IMR-90 (cell line): ENCODE results near the gene ABCC3. TPM values are rescaled to one million over a fixed set of nuclear protein-coding genes. Genes with fewer than 3 reads are reported as not detected.

Experiments
- ATAC-seq: fragments of 200-7000 bp; cut with Tn5 transposase; 2 replicates; pipeline ENCODE4 v1.9.1; 2020; ENCODE audit warnings: low read depth, mild to moderate bottlenecking, moderate library complexity
- BruUV-seq: library from RNA; stranded (reverse); fragments of 400-500 nt; replicated peaks from 2 replicates; lab custom pipeline; 2021; lab: Mats Ljungman, UMichigan
- CTCF ChIA-PET: fragments of 300-600 bp; formaldehyde crosslinking; extraction: SDS; loops from one replicate; lab custom pipeline; 2021; ENCODE audit warnings: antibody characterized with exemption; lab: Yijun Ruan, JAX
- POLR2A ChIA-PET: fragments of 300-600 bp; sonication (Branson Sonifier 250); formaldehyde crosslinking; loops from one replicate; lab custom pipeline; 2022; ENCODE audit warnings: antibody characterized with exemption; ENCODE audit not compliant: unreplicated experiment; lab: Charles Lee
- DNase-seq: peaks from one replicate; pipeline ENCODE4 v3.0.0; 2013
- H2AFZ ChIP-seq: replicated peaks from 2 replicates; pipeline ENCODE3; 2013; ENCODE audit warnings: low read length, mild to moderate bottlenecking; ENCODE audit not compliant: poor library complexity
- H2AK5ac ChIP-seq: 2 replicates; pipeline ENCODE4 v1.6.1; 2013; ENCODE audit warnings: low read depth, low read length, inconsistent platforms
- H2AK9ac ChIP-seq: replicated peaks from 2 replicates; pipeline ENCODE3; 2013; ENCODE audit warnings: mild to moderate bottlenecking, low read depth, low read length, moderate library complexity; ENCODE audit not compliant: poor library complexity
- H2BK120ac ChIP-seq: 2 replicates; pipeline ENCODE4 v1.6.1; 2013; ENCODE audit warnings: low read depth, low read length, inconsistent platforms
- H2BK15ac ChIP-seq: 3 replicates; pipeline ENCODE4 v1.6.1; 2013; ENCODE audit warnings: low read depth, low read length, inconsistent platforms
- H2BK20ac ChIP-seq: 2 replicates; pipeline ENCODE4 v1.6.1; 2013; ENCODE audit warnings: low read depth, mild to moderate bottlenecking, inconsistent platforms, low read length, moderate library complexity
- H2BK5ac ChIP-seq: 2 replicates; pipeline ENCODE4 v1.6.1; 2013; ENCODE audit warnings: mild to moderate bottlenecking, low read depth, low read length, inconsistent platforms; ENCODE audit not compliant: poor library complexity, severe bottlenecking
- H3K14ac ChIP-seq: replicated peaks from 2 replicates; pipeline ENCODE4 v1.6.1; 2013; ENCODE audit warnings: low read depth, low read length, inconsistent platforms
- H3K18ac ChIP-seq: 2 replicates; pipeline ENCODE4 v1.6.1; 2013; ENCODE audit warnings: low read depth, low read length, control low read depth
- H3K23ac ChIP-seq: 2 replicates; pipeline ENCODE4 v1.6.1; 2013; ENCODE audit warnings: low read depth, low read length, inconsistent platforms
- H3K27ac ChIP-seq: 2 replicates; pipeline ENCODE4 v1.5.1; 2013; ENCODE audit warnings: mild to moderate bottlenecking, control low read depth, low read length; ENCODE audit not compliant: insufficient read depth
- H3K27me3 ChIP-seq: 2 replicates; pipeline ENCODE4 v1.6.1; 2013; ENCODE audit warnings: low read length; ENCODE audit not compliant: control insufficient read depth, insufficient read depth
- H3K36me3 ChIP-seq: 2 replicates; pipeline ENCODE4 v1.6.1; 2013; ENCODE audit warnings: low read length, mixed read lengths; ENCODE audit not compliant: control insufficient read depth, insufficient read depth
- H3K4ac ChIP-seq: 2 replicates; pipeline ENCODE4 v1.6.1; 2013; ENCODE audit warnings: low read depth, low read length, inconsistent platforms
- H3K4me1 ChIP-seq: 2 replicates; pipeline ENCODE4 v1.6.1; 2013; ENCODE audit warnings: low read length, mixed read lengths; ENCODE audit not compliant: control insufficient read depth, insufficient read depth
- H3K4me2 ChIP-seq: 2 replicates; pipeline ENCODE4 v1.6.1; 2013; ENCODE audit warnings: low read depth, mild to moderate bottlenecking, control low read depth, low read length, moderate library complexity
- H3K4me3 ChIP-seq: 2 replicates; pipeline ENCODE4 v1.5.1; 2013; ENCODE audit warnings: low read depth, mild to moderate bottlenecking, control low read depth, low read length, moderate library complexity; ENCODE audit not compliant: insufficient read depth
- H3K56ac ChIP-seq: 2 replicates; pipeline ENCODE4 v1.6.1; 2013; ENCODE audit warnings: low read length, inconsistent platforms; ENCODE audit not compliant: insufficient read depth; ENCODE audit errors: extremely low read depth
- H3K79me1 ChIP-seq, 2 experiments: 2 replicates each; pipeline ENCODE4 v1.6.1; 2013; ENCODE audit warnings: low read length in 2 of 2, inconsistent platforms in 1 of 2, low read depth in 1 of 2
- H3K9ac ChIP-seq: 2 replicates; pipeline ENCODE4 v1.6.1; 2013; ENCODE audit warnings: low read depth, low read length, control low read depth
- H3K9me1 ChIP-seq: 2 replicates; pipeline ENCODE4 v1.6.1; 2013; ENCODE audit warnings: low read length, inconsistent platforms; ENCODE audit not compliant: insufficient read depth
- H3K9me3 ChIP-seq: 2 replicates; pipeline ENCODE4 v1.6.1; 2013; ENCODE audit warnings: low read length; ENCODE audit not compliant: control insufficient read depth, insufficient read depth
- H4K20me1 ChIP-seq: 2 replicates; pipeline ENCODE4 v1.6.1; 2013; ENCODE audit warnings: low read length, inconsistent platforms; ENCODE audit not compliant: insufficient read depth
- H4K5ac ChIP-seq: 2 replicates; pipeline ENCODE4 v1.6.1; 2013; ENCODE audit warnings: mild to moderate bottlenecking, low read depth, low read length, control low read depth
- H4K8ac ChIP-seq, 2 experiments: 2 replicates each; pipeline ENCODE4 v1.6.1; 2013; ENCODE audit warnings: low read depth in 2 of 2, low read length in 2 of 2, control low read depth in 1 of 2, inconsistent platforms in 1 of 2
- H4K91ac ChIP-seq: 2 replicates; pipeline ENCODE4 v1.6.1; 2013; ENCODE audit warnings: low read depth, low read length, inconsistent platforms; ENCODE audit not compliant: insufficient read depth
- BHLHE40 ChIP-seq: fragments of 150-350 bp; IDR thresholded peaks from 2 replicates; pipeline ENCODE4 v1.6.1; 2016; ENCODE audit warnings: mild to moderate bottlenecking, low read depth, low read length
- CEBPB ChIP-seq: IDR thresholded peaks from 2 replicates; pipeline ENCODE4 v1.6.1; 2012; ENCODE audit warnings: low read depth, low read length, improper control_type of control experiment
- CHD1 ChIP-seq: IDR thresholded peaks from 2 replicates; pipeline ENCODE4 v1.6.1; 2012; ENCODE audit warnings: low read depth, low read length, improper control_type of control experiment
- CTCF ChIP-seq: conservative IDR thresholded peaks from 2 replicates; pipeline ENCODE4 v1.5.1; 2012; ENCODE audit warnings: mild to moderate bottlenecking, low read depth, low read length, improper control_type of control experiment
- ELK1 ChIP-seq: fragments of 150-350 bp; IDR thresholded peaks from 2 replicates; pipeline ENCODE4 v1.6.1; 2016; ENCODE audit warnings: low read depth, mild to moderate bottlenecking, low read length, moderate library complexity, borderline replicate concordance
- FOS ChIP-seq: fragments of 150-350 bp; IDR thresholded peaks from 2 replicates; pipeline ENCODE4 v1.6.1; 2016; ENCODE audit warnings: low read depth, low read length
- MAFK ChIP-seq: IDR thresholded peaks from 2 replicates; pipeline ENCODE4 v1.6.1; 2012; ENCODE audit warnings: low read depth, low read length, improper control_type of control experiment
- MAZ ChIP-seq: IDR thresholded peaks from 2 replicates; pipeline ENCODE4 v1.6.1; 2012; ENCODE audit warnings: low read depth, mild to moderate bottlenecking, low read length, improper control_type of control experiment, moderate library complexity, borderline replicate concordance
- POLR2A ChIP-seq: IDR thresholded peaks from 2 replicates; pipeline ENCODE4 v1.6.1; 2012; ENCODE audit warnings: mild to moderate bottlenecking, low read depth, low read length
- RAD21 ChIP-seq: IDR thresholded peaks from 2 replicates; pipeline ENCODE4 v1.6.1; 2012; ENCODE audit warnings: low read length, improper control_type of control experiment
- RCOR1 ChIP-seq: IDR thresholded peaks from 2 replicates; pipeline ENCODE4 v1.6.1; 2012; ENCODE audit warnings: mild to moderate bottlenecking, low read length, improper control_type of control experiment; ENCODE audit not compliant: insufficient replicate concordance
- RFX5 ChIP-seq: IDR thresholded peaks from 2 replicates; pipeline ENCODE4 v1.8.0; 2012; ENCODE audit warnings: low read depth, mild to moderate bottlenecking, low read length, moderate library complexity
- SMC3 ChIP-seq: fragments of 150-350 bp; IDR thresholded peaks from 2 replicates; pipeline ENCODE4 v1.6.1; 2016; ENCODE audit warnings: low read depth, mild to moderate bottlenecking, antibody characterized with exemption, low read length, moderate library complexity
- USF2 ChIP-seq: fragments of 150-350 bp; IDR thresholded peaks from 2 replicates; pipeline ENCODE4 v1.6.1; 2017; ENCODE audit warnings: mild to moderate bottlenecking, antibody characterized with exemption, low read length, low read depth
- WGBS, 2 experiments: methylation state at CpG; one replicate each; pipeline versions ENCODE4 v1.1.5 to v1.1.7; 2013; ENCODE audit warnings: missing lambda C conversion rate in 2 of 2; ENCODE audit not compliant: insufficient read length in 1 of 2; ENCODE audit errors: extremely low coverage in 2 of 2; 5-methylcytosine and 5-hydroxymethylcytosine counted together
- dilution Hi-C: fragments of 300-500 bp; cut with HindIII; formaldehyde crosslinking; loops from one replicate; pipeline ENCODE4 v1.14.3; 2018; ENCODE audit warnings: low sequenced_read_pairs; ENCODE audit not compliant: unreplicated experiment
- in situ Hi-C: fragments of 300-500 bp; cut with MboI; formaldehyde crosslinking; loops from 3 replicates; pipeline ENCODE4 v1.14.3; 2019; ENCODE audit warnings: low sequenced_read_pairs, inconsistent platforms, mixed read lengths
- intact Hi-C: fragments of 100-400 bp; cut with micrococcal nuclease; formaldehyde crosslinking; loops from 2 replicates; pipeline ENCODE4 v1.10.0; 2022
- polyA plus RNA-seq, 3 experiments: library from polyadenylated mRNA; depleted of rRNA; stranded (reverse); fragments of >200 nt; gene quantifications; 2 replicates each; pipeline ENCODE4 v1.2.3, GENCODE V29; 2012; ENCODE audit warnings: low replicate concordance in 1 of 3
- total RNA-seq: library from RNA; depleted of rRNA; stranded (reverse); fragments of >200 nt; gene quantifications from 2 replicates; pipeline ENCODE4 v1.2.3, GENCODE V29; 2012

The ABCC3 gene
- total and polyA plus RNA-seq, 2 of the 4 experiments (the other 2 are of a cell fraction) = 3.2 to 6.6 TPM

- CTCF ChIA-PET = no interaction called here
- BruUV-seq = no TSS peak
- H3K9me3 ChIP-seq = no peaks in the 10 kb centered on the region
- no peaks in the 10 kb centered on the region for H3K79me1 ChIP-seq
- 68% methylated on average over 12 of the region's 18 CpGs; no CpG with 5 or more reads in 1 of the 2 experiments for WGBS, 2 experiments
- no peaks in the 10 kb centered on the region for H3K36me3 ChIP-seq
- no peak overlapping the region for H3K27ac ChIP-seq
- H3K4me2 ChIP-seq = no peak overlapping the region
- POLR2A ChIA-PET = no interaction called here
- H2BK120ac ChIP-seq = no peak overlapping the region
- ATAC-seq = peak; percentile 37; the same call in 1 of the 2 replicates
- no peaks in the 10 kb centered on the region for H4K20me1 ChIP-seq
- no peak for DNase-seq
- H2AK5ac ChIP-seq = no peak overlapping the region
- H3K23ac ChIP-seq = no peak overlapping the region
- no peak overlapping the region for H3K9ac ChIP-seq
- H3K9me1 ChIP-seq = 0 out of 2 replicates have a peak, but pooled peaks cover 5% of the 10 kb centered on the region
- H2BK5ac ChIP-seq = no peak overlapping the region
- no peak overlapping the region for H4K5ac ChIP-seq
- in situ Hi-C loops = no loop called here
- intact Hi-C loops = no loop called here
- H4K8ac ChIP-seq = no peak overlapping the region
- dilution Hi-C loops = no loop called here
- no peak overlapping the region for H3K56ac ChIP-seq
- no peak overlapping the region for H2BK15ac ChIP-seq
- H2BK20ac ChIP-seq = no peak overlapping the region
- no peak overlapping the region for H4K91ac ChIP-seq
- peaks cover 48% of the 10 kb centered on the region for H3K27me3 ChIP-seq
- peaks cover 2% of the 10 kb centered on the region; the same call in 1 of the 2 replicates for H3K4me1 ChIP-seq
- TF ChIP-seq BHLHE40 (no peak), ELK1 (no peak), POLR2A (no peak), MAFK (no peak), CEBPB (no peak), RAD21 (no peak), MAZ (no peak), USF2 (no peak), CHD1 (no peak), FOS (no peak), RCOR1 (no peak), SMC3 (no peak), CTCF (no peak), RFX5 (no peak)
- H3K14ac ChIP-seq = no peak overlapping the region
- no peak overlapping the region for H3K4ac ChIP-seq
- H2AFZ ChIP-seq = peak overlapping the region; percentile 4
- H2AK9ac ChIP-seq = no peak overlapping the region
- no peak overlapping the region for H3K18ac ChIP-seq
- H3K4me3 ChIP-seq = no peak overlapping the region
These were observed 46.2 kb upstream of the ABCC3 start for GRCh38 chr17:50588391-50589049.
